ENCODE results near the gene ZNF532.

GRCh38 chr18:58822944-58823343, 41.7 kb upstream of the ZNF532 start:
- TF ChIP-seq PATZ1 (CRISPR knock-in tag; IDR thresholded peaks at IDR 0.05; ENCODE audit: borderline replicate concordance) (no peak), PPARA (CRISPR knock-in tag; IDR thresholded peaks at IDR 0.05; ENCODE audit: borderline replicate concordance) (no peak), ZNF70 (CRISPR knock-in tag; IDR thresholded peaks at IDR 0.05) (no peak), ZFP30 (CRISPR knock-in tag; IDR thresholded peaks at IDR 0.05) (no peak), CSDC2 (CRISPR knock-in tag; IDR thresholded peaks at IDR 0.05) (no peak), ZFP3 (CRISPR knock-in tag; IDR thresholded peaks at IDR 0.05) (no peak), TOX (CRISPR knock-in tag; IDR thresholded peaks at IDR 0.05; ENCODE audit: borderline replicate concordance) (no peak), ISL1 (CRISPR knock-in tag; IDR thresholded peaks at IDR 0.05) (no peak), ZNF8 (CRISPR knock-in tag; IDR thresholded peaks at IDR 0.05) (no peak), CREB5 (CRISPR knock-in tag; IDR thresholded peaks at IDR 0.05; ENCODE audit: low read depth) (no peak), TSHZ2 (CRISPR knock-in tag; IDR thresholded peaks at IDR 0.05) (no peak), ESRRG (CRISPR knock-in tag; IDR thresholded peaks at IDR 0.05) (no peak), ARNTL (CRISPR knock-in tag; IDR thresholded peaks at IDR 0.05; ENCODE audit: borderline replicate concordance, low read depth) (no peak), GLIS3 (CRISPR knock-in tag; IDR thresholded peaks at IDR 0.05) (no peak)

All from SK-N-SH treated with all-trans-retinoic acid at 6 μM for 48 hours (cell line).